NOMO-1 (cell line): Measurements from ENCODE around the gene ZNF284.
"Not testable (repeated sequence)": the region's sequence is repeated elsewhere in the genome, so short reads cannot be mapped to it uniquely, and the experiment has no call there.

Source experiments
- DNase-seq, 2 experiments: peaks; one replicate each; lab custom pipeline; 2025; ENCODE audit not compliant: unreplicated experiment in 2 of 2; lab: John Stamatoyannopoulos, UW

Gene ZNF284

GRCh38 chr19:44109458-44109857 is 37.5 kb downstream of the ZNF284 start:
- no peak for DNase-seq

GRCh38 chr19:44111910-44112463 is 40.0 kb downstream of the ZNF284 start:
- DNase-seq: no peak

- peak in 1 of 2 experiments; percentile 38 for DNase-seq
These were observed 40.8 kb downstream of the ZNF284 start for GRCh38 chr19:44112802-44113137.

GRCh38 chr19:44113138-44113783 is 41.3 kb downstream of the ZNF284 start, which contains the start of gene ZNF225:
TSS of gene ZNF225 (plus strand) at chr19:44113399. CDS start at chr19:44115828, 2,429 bp downstream.
- peak; percentile 86 to 94 for DNase-seq

DNA sequence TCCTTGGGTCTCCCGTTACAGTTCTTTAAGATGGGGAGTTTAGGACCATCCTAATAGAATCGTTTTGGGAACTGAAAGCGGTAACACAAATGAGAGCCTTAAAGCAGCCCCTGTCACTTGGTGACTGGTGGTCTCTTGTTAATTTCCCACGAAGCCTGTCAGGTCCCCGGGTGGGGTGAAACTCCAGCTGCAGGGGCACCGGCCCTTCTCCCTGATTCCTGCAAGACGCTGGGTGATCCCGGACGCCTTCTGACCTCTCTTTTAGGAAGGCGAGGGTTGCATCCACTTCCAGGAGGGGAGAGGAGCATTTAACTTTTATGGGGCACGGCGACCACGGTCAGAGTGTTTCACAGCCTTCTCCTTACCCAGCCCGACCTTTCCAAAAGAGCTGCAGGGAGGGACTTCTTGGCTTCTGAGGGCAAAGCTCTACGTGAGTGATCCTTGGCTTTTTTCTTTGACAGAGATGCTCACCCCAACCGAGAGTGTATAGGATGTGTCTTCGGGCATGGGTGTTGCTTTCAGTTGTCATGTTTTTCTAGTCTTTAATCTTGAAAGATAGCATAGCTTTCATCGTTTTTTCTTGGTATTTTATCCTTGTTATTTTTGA is 41.9 kb downstream of the ZNF284 start:
- DNase-seq: no peak

GRCh38 chr19:44121162-44121561 is 49.2 kb downstream of the ZNF284 start:
- not testable (repeated sequence) for DNase-seq

DNA sequence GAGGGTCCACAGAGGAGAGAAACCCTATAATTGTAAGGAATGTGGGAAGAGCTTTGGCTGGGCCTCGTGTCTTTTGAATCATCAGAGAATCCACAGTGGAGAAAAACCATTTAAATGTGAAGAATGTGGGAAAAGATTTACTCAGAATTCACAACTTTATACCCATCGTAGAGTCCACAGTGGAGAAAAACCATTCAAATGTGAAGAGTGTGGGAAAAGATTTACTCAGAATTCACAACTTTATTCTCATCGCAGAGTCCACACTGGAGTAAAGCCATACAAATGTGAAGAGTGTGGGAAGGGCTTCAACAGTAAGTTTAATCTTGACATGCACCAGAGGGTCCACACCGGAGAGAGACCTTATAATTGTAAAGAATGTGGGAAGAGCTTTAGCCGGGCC is 60.0 kb downstream of the ZNF284 start:
- no peak for DNase-seq
